ENCODE measurements around the gene POLA1.

DNA sequence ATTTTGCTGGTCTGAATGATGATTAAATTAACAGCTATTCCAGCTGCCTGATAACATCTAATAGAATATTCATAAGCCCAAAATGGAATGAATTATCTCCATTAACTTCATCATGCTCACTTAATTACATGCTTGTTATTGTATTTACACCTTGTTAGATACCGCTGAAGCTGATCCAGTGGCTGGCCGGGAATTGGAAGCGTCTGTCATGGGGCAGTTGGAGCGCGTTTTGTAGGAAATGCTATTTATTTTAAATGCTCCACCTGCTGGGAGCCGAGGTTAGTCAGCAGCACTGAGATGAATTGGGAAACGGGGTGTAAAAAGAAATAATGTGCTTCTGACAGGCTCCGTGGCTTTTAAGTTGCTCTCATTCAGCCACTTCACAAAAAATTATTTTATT is 296.8 kb downstream of the POLA1 start:
- no peak for TF ChIP-seq GABPA (IDR thresholded peaks at IDR 0.05; ENCODE audit: low read depth)
- TF ChIP-seq, protein P1, sequence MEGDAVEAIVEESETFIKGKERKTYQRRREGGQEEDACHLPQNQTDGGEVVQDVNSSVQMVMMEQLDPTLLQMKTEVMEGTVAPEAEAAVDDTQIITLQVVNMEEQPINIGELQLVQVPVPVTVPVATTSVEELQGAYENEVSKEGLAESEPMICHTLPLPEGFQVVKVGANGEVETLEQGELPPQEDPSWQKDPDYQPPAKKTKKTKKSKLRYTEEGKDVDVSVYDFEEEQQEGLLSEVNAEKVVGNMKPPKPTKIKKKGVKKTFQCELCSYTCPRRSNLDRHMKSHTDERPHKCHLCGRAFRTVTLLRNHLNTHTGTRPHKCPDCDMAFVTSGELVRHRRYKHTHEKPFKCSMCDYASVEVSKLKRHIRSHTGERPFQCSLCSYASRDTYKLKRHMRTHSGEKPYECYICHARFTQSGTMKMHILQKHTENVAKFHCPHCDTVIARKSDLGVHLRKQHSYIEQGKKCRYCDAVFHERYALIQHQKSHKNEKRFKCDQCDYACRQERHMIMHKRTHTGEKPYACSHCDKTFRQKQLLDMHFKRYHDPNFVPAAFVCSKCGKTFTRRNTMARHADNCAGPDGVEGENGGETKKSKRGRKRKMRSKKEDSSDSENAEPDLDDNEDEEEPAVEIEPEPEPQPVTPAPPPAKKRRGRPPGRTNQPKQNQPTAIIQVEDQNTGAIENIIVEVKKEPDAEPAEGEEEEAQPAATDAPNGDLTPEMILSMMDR (IDR thresholded peaks at IDR 0.05; ENCODE audit: insufficient read depth, low read length) = no peak
- TF ChIP-seq POLR2AphosphoS5 (IDR thresholded peaks at IDR 0.05; ENCODE audit: low read depth) = no peak
- TF ChIP-seq, protein P2, sequence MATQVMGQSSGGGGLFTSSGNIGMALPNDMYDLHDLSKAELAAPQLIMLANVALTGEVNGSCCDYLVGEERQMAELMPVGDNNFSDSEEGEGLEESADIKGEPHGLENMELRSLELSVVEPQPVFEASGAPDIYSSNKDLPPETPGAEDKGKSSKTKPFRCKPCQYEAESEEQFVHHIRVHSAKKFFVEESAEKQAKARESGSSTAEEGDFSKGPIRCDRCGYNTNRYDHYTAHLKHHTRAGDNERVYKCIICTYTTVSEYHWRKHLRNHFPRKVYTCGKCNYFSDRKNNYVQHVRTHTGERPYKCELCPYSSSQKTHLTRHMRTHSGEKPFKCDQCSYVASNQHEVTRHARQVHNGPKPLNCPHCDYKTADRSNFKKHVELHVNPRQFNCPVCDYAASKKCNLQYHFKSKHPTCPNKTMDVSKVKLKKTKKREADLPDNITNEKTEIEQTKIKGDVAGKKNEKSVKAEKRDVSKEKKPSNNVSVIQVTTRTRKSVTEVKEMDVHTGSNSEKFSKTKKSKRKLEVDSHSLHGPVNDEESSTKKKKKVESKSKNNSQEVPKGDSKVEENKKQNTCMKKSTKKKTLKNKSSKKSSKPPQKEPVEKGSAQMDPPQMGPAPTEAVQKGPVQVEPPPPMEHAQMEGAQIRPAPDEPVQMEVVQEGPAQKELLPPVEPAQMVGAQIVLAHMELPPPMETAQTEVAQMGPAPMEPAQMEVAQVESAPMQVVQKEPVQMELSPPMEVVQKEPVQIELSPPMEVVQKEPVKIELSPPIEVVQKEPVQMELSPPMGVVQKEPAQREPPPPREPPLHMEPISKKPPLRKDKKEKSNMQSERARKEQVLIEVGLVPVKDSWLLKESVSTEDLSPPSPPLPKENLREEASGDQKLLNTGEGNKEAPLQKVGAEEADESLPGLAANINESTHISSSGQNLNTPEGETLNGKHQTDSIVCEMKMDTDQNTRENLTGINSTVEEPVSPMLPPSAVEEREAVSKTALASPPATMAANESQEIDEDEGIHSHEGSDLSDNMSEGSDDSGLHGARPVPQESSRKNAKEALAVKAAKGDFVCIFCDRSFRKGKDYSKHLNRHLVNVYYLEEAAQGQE (IDR thresholded peaks at IDR 0.05; ENCODE audit: insufficient replicate concordance, low read depth) = no peak

Measured in HL-60 (cell line).